Mesendoderm (in vitro differentiated cells): ENCODE data around the gene RAPGEF6.
"Not testable (repeated sequence)": the region's sequence is repeated elsewhere in the genome, so short reads cannot be mapped to it uniquely, and the experiment has no call there.

Experiments
- DNase-seq: peaks from one replicate; pipeline ENCODE4 v3.0.0; 2013
- H2AK5ac ChIP-seq: 2 replicates; pipeline ENCODE4 v1.6.1; 2013; ENCODE audit warnings: low read length, inconsistent platforms
- H2BK120ac ChIP-seq: 2 replicates; pipeline ENCODE4 v1.6.1; 2013; ENCODE audit warnings: low read depth, mild to moderate bottlenecking, low read length, moderate library complexity, mixed read lengths
- H2BK15ac ChIP-seq: replicated peaks from 2 replicates; pipeline ENCODE4 v1.6.1; 2013; ENCODE audit warnings: low read depth, mild to moderate bottlenecking, moderate library complexity
- H2BK5ac ChIP-seq: 2 replicates; pipeline ENCODE4 v1.6.1; 2013; ENCODE audit warnings: low read length, inconsistent platforms
- H3K18ac ChIP-seq: 2 replicates; pipeline ENCODE4 v1.6.1; 2013; ENCODE audit warnings: mild to moderate bottlenecking, low read length, mixed read lengths
- H3K23ac ChIP-seq: one replicate; pipeline ENCODE4 v1.6.1; 2013; ENCODE audit warnings: low read length
- H3K27ac ChIP-seq: 2 replicates; pipeline ENCODE4 v1.5.1; 2013; ENCODE audit warnings: low read depth, mild to moderate bottlenecking, inconsistent platforms, low read length, moderate library complexity
- H3K27me3 ChIP-seq: 2 replicates; pipeline ENCODE4 v1.6.1; 2013; ENCODE audit warnings: low read length, control low read depth, mild to moderate bottlenecking, inconsistent platforms; ENCODE audit not compliant: insufficient read depth, poor library complexity
- H3K36me3 ChIP-seq: 2 replicates; pipeline ENCODE4 v1.6.1; 2013; ENCODE audit warnings: low read length, inconsistent platforms; ENCODE audit not compliant: control insufficient read depth, insufficient read depth
- H3K4ac ChIP-seq: one replicate; pipeline ENCODE4 v1.6.1; 2013; ENCODE audit warnings: low read depth, mild to moderate bottlenecking, low read length, moderate library complexity
- H3K4me1 ChIP-seq: 2 replicates; pipeline ENCODE4 v1.6.1; 2013; ENCODE audit warnings: low read depth, low read length, inconsistent platforms; ENCODE audit not compliant: control insufficient read depth
- H3K4me2 ChIP-seq: 2 replicates; pipeline ENCODE4 v1.6.1; 2013; ENCODE audit warnings: low read length
- H3K4me3 ChIP-seq: 2 replicates; pipeline ENCODE4 v1.5.1; 2013; ENCODE audit warnings: mild to moderate bottlenecking, low read length
- H3K56ac ChIP-seq: one replicate; pipeline ENCODE4 v1.6.1; 2013; ENCODE audit warnings: low read length
- H3K79me1 ChIP-seq: 2 replicates; pipeline ENCODE4 v1.6.1; 2013; ENCODE audit warnings: low read length, inconsistent platforms
- H3K79me2 ChIP-seq: 2 replicates; pipeline ENCODE4 v1.6.1; 2013; ENCODE audit warnings: mild to moderate bottlenecking, low read length; ENCODE audit not compliant: control insufficient read depth, insufficient read depth
- H3K9ac ChIP-seq: 2 replicates; pipeline ENCODE4 v1.6.1; 2013; ENCODE audit warnings: low read length, inconsistent platforms
- H4K5ac ChIP-seq: one replicate; pipeline ENCODE4 v1.6.1; 2013; ENCODE audit warnings: low read length
- H4K8ac ChIP-seq: one replicate; pipeline ENCODE4 v1.6.1; 2013; ENCODE audit warnings: low read depth, mild to moderate bottlenecking, control low read depth, low read length, moderate library complexity
- WGBS: extraction: QIAGEN DNeasy Blood & Tissue Kit; methylation state at CpG from one replicate; pipeline ENCODE4 v1.1.7; 2013; ENCODE audit warnings: low lambda C conversion rate, missing lambda C conversion rate; ENCODE audit not compliant: insufficient coverage; ENCODE audit errors: extremely low coverage; 5-methylcytosine and 5-hydroxymethylcytosine counted together

Gene RAPGEF6

GRCh38 chr5:131621164-131621563 is 13.9 kb downstream of the RAPGEF6 start:
- H3K23ac ChIP-seq, H2BK120ac ChIP-seq, H3K4me2 ChIP-seq, H3K4ac ChIP-seq, H2BK15ac ChIP-seq, H3K56ac ChIP-seq, H3K79me1 ChIP-seq, H3K27ac ChIP-seq, H2BK5ac ChIP-seq, H4K8ac ChIP-seq, DNase-seq, H3K27me3 ChIP-seq, H3K4me3 ChIP-seq, H3K36me3 ChIP-seq, H4K5ac ChIP-seq, H2AK5ac ChIP-seq, H3K9ac ChIP-seq, H3K4me1 ChIP-seq, H3K18ac ChIP-seq: not testable (repeated sequence)
- peaks cover 55% of the 10 kb centered on the region for H3K79me2 ChIP-seq
- WGBS = no CpG with 5 or more reads among the region's 2 CpGs

DNA sequence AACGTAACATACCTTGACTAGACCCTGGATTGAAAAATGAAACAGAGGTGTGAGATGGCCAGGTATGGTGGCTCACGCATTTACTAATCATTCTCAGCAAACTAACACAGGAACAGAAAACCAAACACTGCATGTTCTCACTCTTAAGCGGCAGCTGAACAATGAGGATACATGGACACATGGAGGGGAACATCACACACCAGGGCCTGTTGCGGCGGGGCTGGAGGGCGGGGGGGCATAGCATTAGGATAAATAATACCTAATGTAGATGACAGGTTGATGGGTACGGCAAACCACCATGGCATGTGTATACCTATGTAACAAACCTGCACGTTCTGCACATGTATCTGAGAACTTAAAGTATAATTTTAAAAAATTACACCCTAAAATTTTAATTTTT is 15.9 kb downstream of the RAPGEF6 start:
- no peak overlapping the region for H2BK5ac ChIP-seq
- H3K79me2 ChIP-seq = peaks cover 50% of the 10 kb centered on the region
- H3K23ac ChIP-seq = no peak overlapping the region
- no peak overlapping the region for H2BK15ac ChIP-seq
- WGBS = no CpG with 5 or more reads among the region's 8 CpGs
- H3K4me1 ChIP-seq = no peaks in the 10 kb centered on the region
- H2BK120ac ChIP-seq = no peak overlapping the region
- no peak overlapping the region for H3K56ac ChIP-seq
- no peak overlapping the region for H4K5ac ChIP-seq
- H3K4me2 ChIP-seq = no peak overlapping the region
- H3K4ac ChIP-seq = no peak overlapping the region
- H3K9ac ChIP-seq = no peak overlapping the region
- no peak overlapping the region for H3K18ac ChIP-seq
- no peak for DNase-seq
- no peak overlapping the region for H3K27ac ChIP-seq
- H3K36me3 ChIP-seq = no peaks in the 10 kb centered on the region
- H4K8ac ChIP-seq = no peak overlapping the region
- H2AK5ac ChIP-seq = no peak overlapping the region
- H3K4me3 ChIP-seq = no peak overlapping the region
- peaks cover 8% of the 10 kb centered on the region for H3K79me1 ChIP-seq
- H3K27me3 ChIP-seq = no peaks in the 10 kb centered on the region

DNA sequence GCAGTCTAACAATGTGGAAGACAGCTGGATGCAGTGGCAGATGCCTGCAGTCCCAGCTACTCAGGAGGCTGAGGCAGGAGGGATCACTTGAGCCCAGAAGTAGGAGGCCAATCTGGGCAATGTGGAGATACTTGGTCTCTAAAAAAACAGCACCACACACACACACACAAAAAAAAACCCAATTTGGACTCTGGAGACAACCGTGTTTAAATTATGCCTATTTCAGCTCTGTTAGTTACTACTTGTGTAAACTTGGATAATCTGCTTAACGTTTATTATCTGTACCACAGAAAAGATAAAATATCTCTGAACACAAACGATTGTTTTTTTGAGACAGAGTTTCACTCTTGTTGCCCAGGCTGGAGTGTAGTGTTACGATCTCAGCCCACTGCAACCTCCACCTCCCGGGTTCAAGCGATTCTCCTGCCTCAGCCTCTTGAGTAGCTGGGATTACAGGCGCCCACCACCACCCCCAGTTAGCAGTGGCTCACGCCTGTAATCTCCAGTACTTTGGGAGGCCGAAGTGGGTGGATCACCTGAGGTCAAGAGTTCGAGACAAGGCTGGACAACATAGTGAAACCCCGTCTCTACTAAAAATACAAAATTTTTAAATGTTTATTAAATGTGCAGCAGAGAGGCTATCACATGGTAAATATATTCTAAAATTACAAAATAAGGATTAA is 17.7 kb downstream of the RAPGEF6 start:
- Histone ChIP-seq H3K18ac (no peak overlapping the region), H2BK5ac (no peak overlapping the region), H4K8ac (no peak overlapping the region), H3K56ac (no peak overlapping the region), H3K79me1 (peaks cover 5% of the 10 kb centered on the region), H3K4me2 (no peak overlapping the region), H3K27ac (no peak overlapping the region), H3K4me3 (no peak overlapping the region), H3K4ac (no peak overlapping the region), H3K4me1 (no peaks in the 10 kb centered on the region), H3K23ac (no peak overlapping the region), H3K79me2 (peaks cover 47% of the 10 kb centered on the region), H4K5ac (no peak overlapping the region), H2AK5ac (no peak overlapping the region), H3K9ac (no peak overlapping the region), H3K36me3 (no peaks in the 10 kb centered on the region), H3K27me3 (no peaks in the 10 kb centered on the region), H2BK120ac (no peak overlapping the region), H2BK15ac (no peak overlapping the region)
- no CpG with 5 or more reads among the region's 11 CpGs for WGBS
- no peak for DNase-seq

- Histone ChIP-seq H2AK5ac (no peak overlapping the region), H3K18ac (no peak overlapping the region), H4K8ac (no peak overlapping the region), H2BK15ac (no peak overlapping the region), H3K56ac (no peak overlapping the region), H3K4me2 (no peak overlapping the region), H3K79me2 (peaks cover 42% of the 10 kb centered on the region), H4K5ac (no peak overlapping the region), H3K27ac (no peak overlapping the region), H3K4ac (no peak overlapping the region), H3K9ac (no peak overlapping the region), H3K27me3 (no peaks in the 10 kb centered on the region), H3K4me3 (no peak overlapping the region), H3K23ac (no peak overlapping the region), H3K36me3 (no peaks in the 10 kb centered on the region), H3K79me1 (peaks cover 4% of the 10 kb centered on the region), H2BK120ac (no peak overlapping the region), H3K4me1 (no peaks in the 10 kb centered on the region), H2BK5ac (no peak overlapping the region)
- no peak for DNase-seq
- no CpG with 5 or more reads among the region's 2 CpGs for WGBS
These were observed 19.1 kb downstream of the RAPGEF6 start for GRCh38 chr5:131615957-131616356.

GRCh38 chr5:131613423-131613822 is 21.6 kb downstream of the RAPGEF6 start:
- no peak overlapping the region for H2BK120ac ChIP-seq
- H4K8ac ChIP-seq = no peak overlapping the region
- peaks cover 37% of the 10 kb centered on the region for H3K79me2 ChIP-seq
- no peak for DNase-seq
- no peak overlapping the region for H2AK5ac ChIP-seq
- H3K27me3 ChIP-seq = no peaks in the 10 kb centered on the region
- no peak overlapping the region for H3K56ac ChIP-seq
- no peaks in the 10 kb centered on the region for H3K4me1 ChIP-seq
- H3K4me3 ChIP-seq = no peak overlapping the region
- H3K27ac ChIP-seq = no peak overlapping the region
- no peak overlapping the region for H3K4me2 ChIP-seq
- peaks cover 13% of the 10 kb centered on the region for H3K79me1 ChIP-seq
- no peak overlapping the region for H3K18ac ChIP-seq
- H3K23ac ChIP-seq = no peak overlapping the region
- H3K4ac ChIP-seq = no peak overlapping the region
- H2BK5ac ChIP-seq = no peak overlapping the region
- H3K36me3 ChIP-seq = no peaks in the 10 kb centered on the region
- no peak overlapping the region for H3K9ac ChIP-seq
- H4K5ac ChIP-seq = no peak overlapping the region
- H2BK15ac ChIP-seq = no peak overlapping the region

- H2BK5ac ChIP-seq = no peak overlapping the region
- no peak overlapping the region for H3K56ac ChIP-seq
- H3K27me3 ChIP-seq = no peaks in the 10 kb centered on the region
- no peak overlapping the region for H4K8ac ChIP-seq
- no CpG with 5 or more reads among the region's 2 CpGs for WGBS
- no peak overlapping the region for H3K4ac ChIP-seq
- H3K4me1 ChIP-seq = no peaks in the 10 kb centered on the region
- no peak overlapping the region for H3K4me3 ChIP-seq
- H3K4me2 ChIP-seq = no peak overlapping the region
- peaks cover 18% of the 10 kb centered on the region for H3K79me1 ChIP-seq
- no peak overlapping the region for H2AK5ac ChIP-seq
- H3K9ac ChIP-seq = no peak overlapping the region
- H3K27ac ChIP-seq = no peak overlapping the region
- no peak for DNase-seq
- H3K23ac ChIP-seq = no peak overlapping the region
- no peaks in the 10 kb centered on the region for H3K36me3 ChIP-seq
- no peak overlapping the region for H3K18ac ChIP-seq
- no peak overlapping the region for H2BK15ac ChIP-seq
- no peak overlapping the region for H4K5ac ChIP-seq
- H3K79me2 ChIP-seq = peaks cover 39% of the 10 kb centered on the region
- no peak overlapping the region for H2BK120ac ChIP-seq
These were observed 24.0 kb downstream of the RAPGEF6 start for GRCh38 chr5:131611064-131611381.
